Stimulated activated CD8-positive, alpha-beta memory T cell treated with anti-CD3 and anti-CD28 coated beads, Interleukin-12 subunit alpha, Interleukin-12 subunit beta, amount 100 ng/mL, for 1 hour (primary cell): Measurements from ENCODE around the gene PCSK1.

Experiments used
- DNase-seq: peaks from one replicate; pipeline ENCODE4 v3.0.0-alpha.2; 2020; ENCODE audit warnings: low read depth

PCSK1 gene

DNA sequence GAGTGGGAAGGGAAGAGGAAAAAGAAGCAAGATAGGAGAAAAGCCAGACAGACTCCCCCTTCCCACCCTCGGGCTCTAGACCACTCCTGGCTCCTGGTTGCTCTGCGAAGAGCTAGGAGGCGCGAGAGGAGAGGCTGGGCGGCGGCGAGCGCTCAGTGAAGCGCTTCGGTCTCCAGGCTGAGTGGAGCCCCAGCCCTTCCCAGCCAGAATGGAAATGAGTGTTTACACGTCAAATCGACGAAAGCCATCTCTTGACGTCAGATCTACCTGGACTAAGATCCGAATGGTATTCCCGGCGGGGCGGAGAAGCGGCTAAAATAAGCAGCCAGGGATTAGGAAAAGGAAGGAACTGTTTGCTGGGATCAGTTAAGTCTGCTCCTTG lies at the start of gene PCSK1:
TSS of gene PCSK1 (minus strand) at position 183 of the 382 bp plus-strand sequence. CDS start 206 bp downstream, outside the sequence.
- DNase-seq = no peak

GRCh38 chr5:96481867-96482266 lies 48.8 kb upstream of the PCSK1 start:
- DNase-seq = no peak

DNA sequence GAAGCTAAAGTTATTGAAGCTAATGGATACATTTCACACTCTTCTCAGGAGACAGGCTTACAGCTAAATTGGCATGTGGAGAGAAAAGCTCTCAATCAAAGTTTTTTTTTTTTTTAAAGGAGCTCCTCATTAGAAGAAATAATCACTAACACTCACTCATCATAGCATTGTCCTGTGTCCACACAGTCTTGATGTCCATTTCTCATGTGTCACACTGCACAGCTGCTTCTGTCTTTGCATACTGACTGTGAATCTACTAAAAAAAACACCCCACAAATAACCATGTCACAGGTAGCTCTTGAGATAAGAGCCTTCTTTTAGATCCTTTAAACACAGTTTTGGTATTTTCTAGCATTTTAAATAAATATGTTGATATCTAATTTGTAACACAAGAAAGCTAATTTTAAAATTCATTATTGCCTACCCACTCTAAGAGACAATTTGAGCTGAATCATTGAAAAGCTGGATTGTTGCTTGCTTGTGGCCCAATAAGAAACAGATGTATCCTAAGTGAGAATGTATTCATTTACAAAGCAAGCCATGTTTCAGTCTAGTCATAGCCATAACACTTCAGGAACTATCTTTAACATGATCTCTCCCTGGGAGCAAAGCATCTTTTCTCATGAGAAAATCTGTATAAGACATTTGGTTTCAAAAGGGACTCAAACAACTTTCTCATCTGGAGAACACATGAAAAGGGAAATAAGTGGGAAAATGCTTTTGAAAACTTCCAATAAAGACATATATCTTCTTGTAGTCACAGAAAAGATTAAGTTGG lies 48.1 kb upstream of the PCSK1 start:
- no peak for DNase-seq

- no peak for DNase-seq
These were observed 45.9 kb upstream of the PCSK1 start for GRCh38 chr5:96478983-96479382.

DNA sequence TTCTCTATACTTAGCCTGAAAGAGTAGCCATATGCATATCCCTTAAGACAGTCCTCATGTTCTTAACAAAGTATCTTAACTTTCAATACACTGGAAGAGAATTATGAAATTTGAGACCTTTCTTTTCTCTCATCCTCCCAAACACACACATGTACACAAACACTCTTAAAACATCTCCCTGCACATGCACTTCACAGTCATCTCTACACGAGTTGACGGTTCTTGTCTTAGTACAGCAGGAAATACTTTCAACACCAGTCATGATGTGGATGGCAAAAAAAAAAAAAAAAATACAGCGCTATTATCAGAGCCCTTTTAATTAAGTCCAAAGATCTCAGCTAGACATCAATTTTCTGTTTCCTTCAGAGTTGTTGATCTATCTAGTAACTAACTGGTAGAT lies 43.6 kb upstream of the PCSK1 start:
- DNase-seq = no peak

GRCh38 chr5:96474073-96474472 lies 41.0 kb upstream of the PCSK1 start:
- DNase-seq = no peak

DNA sequence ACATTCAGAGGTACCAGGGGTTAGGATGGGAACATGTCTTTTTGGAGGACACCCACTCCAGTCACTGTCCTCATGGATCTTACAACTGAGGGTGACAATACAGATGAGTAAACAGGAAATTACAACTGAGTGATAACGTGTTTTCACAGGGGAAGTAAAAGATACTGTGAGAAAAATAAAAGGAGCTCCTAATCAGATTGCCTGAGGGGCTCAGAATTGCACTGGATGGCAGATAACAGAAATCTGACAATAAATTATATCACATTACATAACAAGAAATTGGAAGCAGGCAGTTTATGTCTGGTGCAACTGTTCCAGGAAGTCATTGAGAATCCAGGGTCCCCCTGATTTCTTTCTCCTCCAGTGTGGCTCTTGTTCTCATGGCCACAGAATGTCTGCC lies 40.1 kb upstream of the PCSK1 start:
- DNase-seq = no peak

DNA sequence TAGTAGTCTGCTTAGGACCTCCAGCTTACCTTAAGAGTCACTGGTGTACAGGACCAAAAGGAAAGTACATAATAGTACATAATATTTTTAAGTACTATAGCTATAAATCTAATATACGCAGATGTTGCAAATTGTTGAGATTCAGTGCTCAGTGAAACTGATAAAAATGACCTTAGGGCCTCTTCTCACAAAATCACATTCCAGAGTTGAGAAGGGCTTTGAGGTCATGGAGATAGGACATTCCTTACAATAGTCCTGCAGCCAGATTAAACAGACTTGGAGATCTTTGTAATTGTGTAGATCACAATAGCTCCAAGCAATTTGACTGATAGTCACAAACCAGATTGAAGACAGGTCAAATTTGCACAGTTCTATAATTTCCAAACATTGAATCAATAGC lies 37.7 kb upstream of the PCSK1 start:
- no peak for DNase-seq

- no peak for DNase-seq
These were observed 35.9 kb upstream of the PCSK1 start for GRCh38 chr5:96468956-96469355.

GRCh38 chr5:96463091-96463490 lies 30.0 kb upstream of the PCSK1 start:
- DNase-seq = no peak

- DNase-seq = no peak
These were observed 26.5 kb upstream of the PCSK1 start for GRCh38 chr5:96459313-96460121.

GRCh38 chr5:96458176-96458575 lies 25.1 kb upstream of the PCSK1 start:
- DNase-seq = no peak

DNA sequence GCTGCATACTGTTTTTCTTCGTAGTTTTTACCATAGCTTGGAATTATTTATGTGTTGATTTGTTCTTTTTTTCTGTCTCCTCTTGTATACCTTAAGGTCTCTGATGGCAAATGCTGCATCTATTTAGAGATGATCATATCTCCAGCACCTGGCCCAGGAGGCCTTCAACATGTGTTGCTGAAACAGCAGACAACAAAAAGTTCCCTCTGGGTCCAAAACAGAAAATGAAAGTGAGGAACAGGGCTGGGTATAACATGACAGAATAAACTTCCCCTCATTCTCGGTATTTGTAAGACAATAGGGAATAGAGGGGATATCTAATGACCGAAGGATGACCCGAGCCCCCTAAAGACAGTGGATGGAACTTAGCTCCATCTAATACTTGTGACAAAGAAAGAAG lies 22.7 kb upstream of the PCSK1 start:
- no peak for DNase-seq

GRCh38 chr5:96453394-96453793 lies 20.3 kb upstream of the PCSK1 start:
- no peak for DNase-seq

DNA sequence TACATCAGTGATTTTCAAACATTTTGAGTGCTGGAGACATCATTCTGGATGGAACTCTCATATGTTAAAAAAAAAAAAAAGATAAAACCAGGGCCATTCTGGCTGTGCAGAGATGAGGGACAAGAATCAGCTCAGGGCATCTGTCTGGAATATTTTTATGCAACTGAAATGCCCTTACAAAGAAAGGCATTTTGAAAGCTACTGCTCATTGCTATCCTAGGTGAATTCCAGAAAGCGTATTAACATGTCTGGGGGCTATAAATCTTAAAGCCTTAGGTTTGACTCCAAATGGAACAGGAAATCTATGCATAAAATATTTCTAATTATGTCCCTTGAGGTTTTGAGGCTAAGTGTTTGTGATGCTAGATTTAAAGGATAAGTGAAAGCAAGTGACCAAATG lies 14.9 kb upstream of the PCSK1 start:
- no peak for DNase-seq

DNA sequence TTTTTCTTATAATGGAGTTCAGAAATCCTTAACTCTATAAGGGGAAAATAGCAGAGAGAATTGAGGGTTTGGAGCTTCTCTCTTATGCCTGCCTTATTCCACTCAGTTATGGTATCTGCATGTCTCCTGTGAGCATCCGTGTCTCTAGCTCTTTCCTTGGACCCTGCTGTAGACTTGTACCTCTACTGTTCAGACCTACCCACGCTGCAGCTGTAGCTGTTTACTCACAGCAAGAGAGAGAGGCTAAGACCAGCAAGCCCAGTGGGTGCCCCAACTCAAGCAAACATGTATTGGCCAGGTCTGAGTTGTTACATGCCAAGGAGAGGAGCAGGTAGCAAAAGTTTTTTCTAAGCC lies 7.1 kb upstream of the PCSK1 start:
- DNase-seq = no peak

GRCh38 chr5:96439477-96440184 lies 6.6 kb upstream of the PCSK1 start:
- DNase-seq = no peak

- no peak for DNase-seq
These were observed 1.2 kb upstream of the PCSK1 start for GRCh38 chr5:96434201-96434645.

- no peak for DNase-seq
These were observed 607 bp downstream of the PCSK1 start for GRCh38 chr5:96432216-96433065.

DNA sequence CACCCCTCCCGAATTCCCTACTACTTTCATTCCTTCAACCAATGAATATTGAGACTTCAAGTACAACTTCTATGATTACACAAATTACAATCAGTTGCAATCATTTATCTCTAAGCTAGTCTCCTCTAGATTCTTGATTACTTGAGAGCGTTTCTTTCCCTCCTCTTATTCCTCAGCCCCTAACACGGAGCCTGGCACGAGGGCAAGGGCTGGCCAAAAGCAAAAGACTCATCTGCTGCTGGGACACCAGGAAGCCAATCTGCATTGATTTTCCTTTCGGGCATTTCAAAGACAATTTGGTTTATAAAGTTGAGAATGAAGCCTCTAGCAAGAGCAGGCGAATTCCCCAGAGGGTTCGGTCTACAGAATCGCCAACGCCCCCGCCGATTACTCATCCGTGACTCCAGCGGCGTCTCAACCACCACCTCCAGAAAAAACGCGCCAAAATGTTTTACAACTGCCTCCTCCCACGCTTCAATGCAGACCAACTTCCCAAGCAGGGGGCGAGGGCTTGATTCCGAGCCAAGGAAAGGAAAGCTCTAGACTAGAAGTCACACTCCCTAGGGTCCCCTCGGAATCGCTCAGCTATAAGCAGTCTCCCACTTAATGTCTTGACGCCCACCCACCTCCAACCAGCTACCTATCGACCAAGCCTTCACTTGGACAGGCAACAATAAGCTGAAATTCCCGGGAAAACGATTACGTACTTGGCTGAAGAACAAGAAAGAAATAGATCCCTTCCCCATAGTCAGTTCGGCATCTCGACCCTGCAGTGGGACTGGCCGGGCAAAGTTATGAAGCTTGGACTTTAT lies 1.5 kb downstream of the PCSK1 start:
- no peak for DNase-seq

DNA sequence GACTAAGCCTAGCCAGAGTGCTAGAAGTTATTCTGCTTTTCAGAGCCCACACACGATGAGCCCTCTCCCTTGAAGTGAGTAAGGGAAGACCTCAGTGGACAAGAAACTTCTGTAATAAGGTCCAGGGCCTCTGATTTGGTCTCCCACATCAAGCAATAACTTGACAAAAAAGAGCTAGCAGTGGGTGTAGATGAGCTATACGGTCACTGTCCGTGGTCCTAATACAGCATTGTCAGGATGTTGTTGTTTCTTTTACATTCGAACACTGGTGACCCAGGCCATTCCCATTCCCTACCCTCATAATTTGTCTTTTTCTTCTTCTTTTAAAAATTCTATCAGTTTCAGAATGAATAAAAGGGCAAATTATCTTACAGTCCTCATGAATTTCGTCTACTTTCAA lies 5.2 kb downstream of the PCSK1 start:
- DNase-seq = no peak
